ENCODE results near the gene KRTAP1-4.

The KRTAP1-4 gene

GRCh38 chr17:40996829-40997228 is 33.2 kb downstream of the KRTAP1-4 start:
- TF ChIP-seq REST (IDR thresholded peaks at IDR 0.05; ENCODE audit: low read depth) (no peak), EP300 (IDR thresholded peaks at IDR 0.05; ENCODE audit: borderline replicate concordance) (no peak), MAX (IDR thresholded peaks at IDR 0.05) (no peak), YY1 (IDR thresholded peaks at IDR 0.05; ENCODE audit: low read depth) (no peak), EGR1 (IDR thresholded peaks at IDR 0.05) (no peak)

- no peak for TF ChIP-seq TCF12 (IDR thresholded peaks at IDR 0.05; ENCODE audit: low read depth)
- no peak for TF ChIP-seq MAX (IDR thresholded peaks at IDR 0.05)
- TF ChIP-seq EP300 (IDR thresholded peaks at IDR 0.05; ENCODE audit: borderline replicate concordance) = no peak
- no peak for TF ChIP-seq REST (IDR thresholded peaks at IDR 0.05; ENCODE audit: low read depth)
- TF ChIP-seq YY1 (IDR thresholded peaks at IDR 0.05; ENCODE audit: low read depth) = no peak
- TF ChIP-seq EGR1 (IDR thresholded peaks at IDR 0.05) = no peak
- no peak for TF ChIP-seq TEAD4 (IDR thresholded peaks at IDR 0.05)
- no peak for TF ChIP-seq RAD21 (IDR thresholded peaks at IDR 0.05; ENCODE audit: low read depth)
- TF ChIP-seq CEBPB (IDR thresholded peaks at IDR 0.05) = no peak
- TF ChIP-seq NFIC (IDR thresholded peaks at IDR 0.05) = no peak
- no peak for TF ChIP-seq FOXM1 (IDR thresholded peaks at IDR 0.05; ENCODE audit: borderline replicate concordance, low read depth)
- TF ChIP-seq ZBTB7A (IDR thresholded peaks at IDR 0.05; ENCODE audit: low read depth) = no peak
- no peak for TF ChIP-seq CREB1 (IDR thresholded peaks at IDR 0.05; ENCODE audit: low read depth)
- TF ChIP-seq USF1 (IDR thresholded peaks at IDR 0.05) = no peak
- no peak for TF ChIP-seq TAF1 (IDR thresholded peaks at IDR 0.05; ENCODE audit: low read depth)
Measured at GRCh38 chr17:40995116-40995515, 34.9 kb downstream of the KRTAP1-4 start.

- TF ChIP-seq TEAD4 (IDR thresholded peaks at IDR 0.05) = no peak
- TF ChIP-seq YY1 (IDR thresholded peaks at IDR 0.05; ENCODE audit: low read depth) = no peak
- TF ChIP-seq USF1 (IDR thresholded peaks at IDR 0.05) = no peak
- no peak for TF ChIP-seq RAD21 (IDR thresholded peaks at IDR 0.05; ENCODE audit: low read depth)
- no peak for TF ChIP-seq ZBTB7A (IDR thresholded peaks at IDR 0.05; ENCODE audit: low read depth)
- no peak for TF ChIP-seq EGR1 (IDR thresholded peaks at IDR 0.05)
- no peak for TF ChIP-seq NFIC (IDR thresholded peaks at IDR 0.05)
- no peak for TF ChIP-seq TCF12 (IDR thresholded peaks at IDR 0.05; ENCODE audit: low read depth)
- TF ChIP-seq REST (IDR thresholded peaks at IDR 0.05; ENCODE audit: low read depth) = no peak
- no peak for TF ChIP-seq MAX (IDR thresholded peaks at IDR 0.05)
- TF ChIP-seq TAF1 (IDR thresholded peaks at IDR 0.05; ENCODE audit: low read depth) = no peak
- TF ChIP-seq EP300 (IDR thresholded peaks at IDR 0.05; ENCODE audit: borderline replicate concordance) = no peak
Measured at GRCh38 chr17:40993839-40994238, 36.2 kb downstream of the KRTAP1-4 start, which contains the start of gene KRTAP3-3. TSS of gene KRTAP3-3 (minus strand) at chr17:40994164. CDS start at chr17:40994097, 67 bp downstream.

GRCh38 chr17:40993084-40993483 is 36.9 kb downstream of the KRTAP1-4 start:
- TF ChIP-seq ZBTB7A (IDR thresholded peaks at IDR 0.05; ENCODE audit: low read depth) (no peak), USF1 (IDR thresholded peaks at IDR 0.05) (no peak), YY1 (IDR thresholded peaks at IDR 0.05; ENCODE audit: low read depth) (no peak)
